ENCODE measurements around the gene KIAA0513.

Gene KIAA0513

GRCh38 chr16:85141491-85142128 is 114.0 kb downstream of the KIAA0513 start:
- H3K9me2 ChIP-seq (replicated peaks; ENCODE audit: insufficient read depth, low read length), result no peaks in the 10 kb centered on the region
- no peak for TF ChIP-seq CTCF (IDR thresholded peaks at IDR 0.05; ENCODE audit: insufficient read depth, low read length, poor library complexity, severe bottlenecking)
- no peak for TF ChIP-seq EZH2phosphoT487 (conservative IDR thresholded peaks at IDR 0.05; ENCODE audit: low read length)
- H3K4me2 ChIP-seq (ENCODE audit: low read depth, low read length, poor library complexity, severe bottlenecking), result no peak overlapping the region
- H4K20me1 ChIP-seq (ENCODE audit: low read depth, low read length), result no peaks in the 10 kb centered on the region
- H3K27ac ChIP-seq (ENCODE audit: low read depth, low read length), result no peak overlapping the region
- H3K9me3 ChIP-seq (ENCODE audit: insufficient read depth, low read length), result no peaks in the 10 kb centered on the region
- H3K27me3 ChIP-seq (ENCODE audit: low read length), result no peaks in the 10 kb centered on the region
- no peak overlapping the region for H3K9ac ChIP-seq (ENCODE audit: low read length)
- no peaks in the 10 kb centered on the region for H3F3A ChIP-seq (ENCODE audit: insufficient read depth)
- H2AFZ ChIP-seq (ENCODE audit: low read depth, low read length, severe bottlenecking), result no peak overlapping the region
- H3K36me3 ChIP-seq (ENCODE audit: low read length), result no peaks in the 10 kb centered on the region
- H3K4me3 ChIP-seq (ENCODE audit: insufficient read depth, low read length, poor library complexity, severe bottlenecking), result no peak overlapping the region
- H3K79me2 ChIP-seq (ENCODE audit: insufficient read depth, low read length), result no peaks in the 10 kb centered on the region

- no peak overlapping the region for H2AFZ ChIP-seq (ENCODE audit: low read depth, low read length, severe bottlenecking)
- no peak for TF ChIP-seq CTCF (IDR thresholded peaks at IDR 0.05; ENCODE audit: insufficient read depth, low read length, poor library complexity, severe bottlenecking)
- TF ChIP-seq EZH2phosphoT487 (conservative IDR thresholded peaks at IDR 0.05; ENCODE audit: low read length), result no peak
- H3K4me3 ChIP-seq (ENCODE audit: insufficient read depth, low read length, poor library complexity, severe bottlenecking), result no peak overlapping the region
- H3K4me2 ChIP-seq (ENCODE audit: low read depth, low read length, poor library complexity, severe bottlenecking), result no peak overlapping the region
- H3K27me3 ChIP-seq (ENCODE audit: low read length), result no peaks in the 10 kb centered on the region
- no peak overlapping the region for H3K27ac ChIP-seq (ENCODE audit: low read depth, low read length)
- H3K36me3 ChIP-seq (ENCODE audit: low read length), result no peaks in the 10 kb centered on the region
- H3K9me3 ChIP-seq (ENCODE audit: insufficient read depth, low read length), result no peaks in the 10 kb centered on the region
- no peak overlapping the region for H3K9ac ChIP-seq (ENCODE audit: low read length)
- no peaks in the 10 kb centered on the region for H3K79me2 ChIP-seq (ENCODE audit: insufficient read depth, low read length)
- H4K20me1 ChIP-seq (ENCODE audit: low read depth, low read length), result no peaks in the 10 kb centered on the region
- H3K9me2 ChIP-seq (replicated peaks; ENCODE audit: insufficient read depth, low read length), result no peaks in the 10 kb centered on the region
- H3F3A ChIP-seq (ENCODE audit: insufficient read depth), result no peaks in the 10 kb centered on the region
Observed at GRCh38 chr16:85142129-85142513, 114.5 kb downstream of the KIAA0513 start.

- Histone ChIP-seq H4K20me1 (ENCODE audit: low read depth, low read length) (no peaks in the 10 kb centered on the region), H3K9me2 (replicated peaks; ENCODE audit: insufficient read depth, low read length) (no peaks in the 10 kb centered on the region), H3K36me3 (ENCODE audit: low read length) (no peaks in the 10 kb centered on the region), H2AFZ (ENCODE audit: low read depth, low read length, severe bottlenecking) (no peak overlapping the region), H3K27ac (ENCODE audit: low read depth, low read length) (no peak overlapping the region), H3K79me2 (ENCODE audit: insufficient read depth, low read length) (no peaks in the 10 kb centered on the region), H3K4me2 (ENCODE audit: low read depth, low read length, poor library complexity, severe bottlenecking) (no peak overlapping the region), H3K4me3 (ENCODE audit: insufficient read depth, low read length, poor library complexity, severe bottlenecking) (no peak overlapping the region), H3K27me3 (ENCODE audit: low read length) (no peaks in the 10 kb centered on the region), H3F3A (ENCODE audit: insufficient read depth) (no peaks in the 10 kb centered on the region), H3K9ac (ENCODE audit: low read length) (no peak overlapping the region), H3K9me3 (ENCODE audit: insufficient read depth, low read length) (no peaks in the 10 kb centered on the region)
- TF ChIP-seq EZH2phosphoT487 (conservative IDR thresholded peaks at IDR 0.05; ENCODE audit: low read length) (no peak), CTCF (IDR thresholded peaks at IDR 0.05; ENCODE audit: insufficient read depth, low read length, poor library complexity, severe bottlenecking) (no peak)
Observed at GRCh38 chr16:85142771-85143211, 115.2 kb downstream of the KIAA0513 start.
